ENCODE results near the gene RNF145. TPM values are rescaled to one million over a fixed set of nuclear protein-coding genes. Genes with fewer than 3 reads are reported as not detected.

The RNF145 gene
- total and polyA plus RNA-seq, 2 donors (not counting 1 experiment from before 2014, with no cell fraction given) = 24.5 to 57.2 TPM

- H3K4me3 ChIP-seq (ENCODE audit: control extremely low read depth in 1 of 5, extremely low read depth in 1 of 5, insufficient read depth in 1 of 5, low read depth in 2 of 5, low read length in 4 of 5) = no peak overlapping the region
- CTCF ChIA-PET = interaction anchor here (2.7 kb wide), 1 partner anchor 102 kb away, joined by 8 read pairs; no protein-coding TSS in a partner anchor
- no peak overlapping the region for H3K4me3 Mint-ChIP-seq
- no peaks in the 10 kb centered on the region for H3K9me3 Mint-ChIP-seq (ENCODE audit: insufficient read depth)
- no peak overlapping the region for H2AFZ ChIP-seq (ENCODE audit: insufficient read depth, low read depth, low read length, poor library complexity, severe bottlenecking)
- DNase-seq = no peak
- peaks cover 12% of the 10 kb centered on the region for H3K4me1 Mint-ChIP-seq
- intact Hi-C loops (cut with micrococcal nuclease) = no loop called here
- H3K27me3 Mint-ChIP-seq = peaks cover 24% of the 10 kb centered on the region
- no peak overlapping the region for H3K9ac ChIP-seq (ENCODE audit: low read length)
- H3K9me3 ChIP-seq (ENCODE audit: control extremely low read depth in 1 of 3, control insufficient read depth in 2 of 3, insufficient read depth in 1 of 3, low read length in 2 of 3) = no peaks in the 10 kb centered on the region
- no CpG with 5 or more reads among the region's 2 CpGs for WGBS (ENCODE audit: insufficient coverage)
- no peaks in the 10 kb centered on the region for H4K20me1 ChIP-seq (ENCODE audit: control insufficient read depth, insufficient read depth, low read length, poor library complexity, severe bottlenecking)
- no peak overlapping the region for H3K27ac Mint-ChIP-seq
- POLR2A ChIA-PET = interaction anchor here (0.9 kb wide), 1 partner anchor 9 kb away, joined by 3 read pairs; no protein-coding TSS in a partner anchor
- H3K79me2 ChIP-seq (ENCODE audit: control insufficient read depth, insufficient read depth, low read length) = peaks cover 19% of the 10 kb centered on the region
- H3K4me1 ChIP-seq (ENCODE audit: control insufficient read depth in 2 of 2, insufficient read depth in 2 of 2, low read length in 2 of 2) = peaks cover 8 to 9% of the 10 kb centered on the region in 2 donors
- ATAC-seq (ENCODE audit: low read depth) = no peak
- no peak overlapping the region for H3K27ac ChIP-seq (ENCODE audit: low read length in 2 of 2)
- H3K27me3 ChIP-seq (replicated peaks in 1 of 4; ENCODE audit: control extremely low read depth in 1 of 4, control insufficient read depth in 3 of 4, insufficient read depth in 4 of 4, low read length in 3 of 4) = peaks cover 0 to 3% (median 0%) of the 10 kb centered on the region in 4 experiments
- H3K36me3 ChIP-seq (replicated peaks in 1 of 2; ENCODE audit: control extremely low read depth in 1 of 2, control insufficient read depth in 1 of 2, extremely low read depth in 1 of 2, insufficient read depth in 2 of 2, low read length in 1 of 2) = no peaks in the 10 kb centered on the region
- no peak for TF ChIP-seq EZH2 (IDR thresholded peaks at IDR 0.05; ENCODE audit: borderline replicate concordance, insufficient read depth, low read depth, low read length, poor library complexity, severe bottlenecking)
- TF ChIP-seq CTCF (IDR thresholded peaks at IDR 0.05) = peak; percentile 2
- no peak overlapping the region for H3K4me2 ChIP-seq (replicated peaks; ENCODE audit: low read depth, low read length, poor library complexity, severe bottlenecking)
Measured at GRCh38 chr5:159258361-159258760, 49.0 kb upstream of the RNF145 start.

- H3K4me3 Mint-ChIP-seq = no peak overlapping the region
- CTCF ChIA-PET = interaction anchor here (2.7 kb wide), 1 partner anchor 101 kb away, joined by 8 read pairs; no protein-coding TSS in a partner anchor
- ATAC-seq (ENCODE audit: low read depth) = no peak
Measured at GRCh38 chr5:159257629-159258283, 48.4 kb upstream of the RNF145 start.

More at GRCh38 chr5:159257629-159258283, 48.4 kb upstream of the RNF145 start:
- TF ChIP-seq CTCF (IDR thresholded peaks at IDR 0.05) (peak; percentile 14), EZH2 (IDR thresholded peaks at IDR 0.05; ENCODE audit: borderline replicate concordance, insufficient read depth, low read depth, low read length, poor library complexity, severe bottlenecking) (no peak)
- H3K27ac ChIP-seq (ENCODE audit: low read length in 2 of 2) = no peak overlapping the region
- H3K27ac Mint-ChIP-seq = no peak overlapping the region
- H3K27me3 Mint-ChIP-seq = peaks cover 24% of the 10 kb centered on the region
- 96% methylated on average over 3 of the region's 6 CpGs for WGBS (ENCODE audit: insufficient coverage)
- peaks cover 18% of the 10 kb centered on the region for H3K79me2 ChIP-seq (ENCODE audit: control insufficient read depth, insufficient read depth, low read length)
- no peaks in the 10 kb centered on the region for H4K20me1 ChIP-seq (ENCODE audit: control insufficient read depth, insufficient read depth, low read length, poor library complexity, severe bottlenecking)
- H3K9ac ChIP-seq (ENCODE audit: low read length) = no peak overlapping the region
- peaks cover 8 to 9% of the 10 kb centered on the region in 2 donors for H3K4me1 ChIP-seq (ENCODE audit: control insufficient read depth in 2 of 2, insufficient read depth in 2 of 2, low read length in 2 of 2)
- no peak overlapping the region for H3K4me2 ChIP-seq (replicated peaks; ENCODE audit: low read depth, low read length, poor library complexity, severe bottlenecking)
- H3K4me3 ChIP-seq (ENCODE audit: control extremely low read depth in 1 of 5, extremely low read depth in 1 of 5, insufficient read depth in 1 of 5, low read depth in 2 of 5, low read length in 4 of 5) = no peak overlapping the region
- peaks cover 0 to 3% (median 0%) of the 10 kb centered on the region in 4 experiments for H3K27me3 ChIP-seq (replicated peaks in 1 of 4; ENCODE audit: control extremely low read depth in 1 of 4, control insufficient read depth in 3 of 4, insufficient read depth in 4 of 4, low read length in 3 of 4)
- no peak overlapping the region for H2AFZ ChIP-seq (ENCODE audit: insufficient read depth, low read depth, low read length, poor library complexity, severe bottlenecking)
- POLR2A ChIA-PET = no interaction called here
- H3K9me3 ChIP-seq (ENCODE audit: control extremely low read depth in 1 of 3, control insufficient read depth in 2 of 3, insufficient read depth in 1 of 3, low read length in 2 of 3) = no peaks in the 10 kb centered on the region
- H3K9me3 Mint-ChIP-seq (ENCODE audit: insufficient read depth) = no peaks in the 10 kb centered on the region
- H3K36me3 ChIP-seq (replicated peaks in 1 of 2; ENCODE audit: control extremely low read depth in 1 of 2, control insufficient read depth in 1 of 2, extremely low read depth in 1 of 2, insufficient read depth in 2 of 2, low read length in 1 of 2) = no peaks in the 10 kb centered on the region
- intact Hi-C loops (cut with micrococcal nuclease) = no loop called here
- no peak for DNase-seq
- peaks cover 9% of the 10 kb centered on the region for H3K4me1 Mint-ChIP-seq
